Heart left ventricle (tissue), 13 donors: ENCODE data around the gene DLGAP4.

Experiments used
- CTCF ChIP-seq, 12 donors: fragments of 200-600 bp; sonication (generic) in 4 of 12; IDR thresholded peaks; one replicate each; pipeline versions ENCODE4 v1.5.0 to v1.8.0; 2018 to 2022; ENCODE audit warnings: antibody characterized with exemption in 12 of 12, mild to moderate bottlenecking in 5 of 12
- POLR2A ChIP-seq, 2 donors: fragments of 450-650 bp; IDR thresholded peaks; one replicate each; pipeline ENCODE4 v1.6.1; 2017; ENCODE audit warnings: antibody characterized with exemption in 2 of 2, mild to moderate bottlenecking in 2 of 2, moderate library complexity in 2 of 2
- donor health status: ischemic (EF 13 %, LVEDD 7.1; RV severe dilation, severe dysfunction).
- donor health status: DM: no; HTN: yes; CAD: no.
- donor health status: DM: no; HTN: no; CAD: no.
- donor health status: ischemic (EF 25% LVEDD 6.9; RV normal size, moderate dysfunction).
- donor health status: ischemic (EF 25% LVEDD 5.7; RV mildly dilated, moderate dysfunction).
- donor health status: ischemic (EF 35%, LVEDD 5.7; RV mildly dilated, moderate dysfunction).
- donor health status: nonischemic (EF 11% LVEDD 7.7; RV severe dilation, severe dysfunction).
- donor health status: DM: yes; HTN: yes; CAD: no.
- donor health status: PGD.
- donor health status: ischemic (EF 29% LVEDD 5.4; RV normal size, mild dysfunction).
- donor health status: nonischemic (EF 23%, LVEDD 6.1; RV moderate dilation, normal function).

DNA sequence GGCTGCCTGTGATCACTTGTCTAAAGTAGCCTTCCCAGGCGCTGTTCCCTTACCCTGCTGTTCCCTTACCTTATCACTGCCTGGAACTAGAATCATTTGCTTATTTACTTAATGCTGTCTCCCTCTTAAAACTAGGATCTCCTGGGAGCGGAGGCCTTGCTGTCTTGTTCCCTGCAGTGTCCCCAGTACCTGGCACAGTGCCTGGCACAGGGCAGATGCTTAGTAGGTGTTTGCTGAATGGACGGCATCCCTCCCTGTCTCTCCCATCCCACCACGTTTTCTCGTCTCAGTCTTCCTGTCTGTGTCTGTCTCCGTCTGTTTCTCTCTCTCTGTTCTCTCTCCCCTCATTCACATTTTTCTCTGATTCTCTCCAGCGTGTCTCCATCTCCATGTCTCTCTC lies 135.3 kb downstream of the DLGAP4 start:
- TF ChIP-seq CTCF (IDR thresholded peaks at IDR 0.05) (no peak), POLR2A (IDR thresholded peaks at IDR 0.05) (no peak)
